ENCODE data around the gene PLET1. TPM values are rescaled to one million over a fixed set of nuclear protein-coding genes. Genes with fewer than 3 reads are reported as not detected.

The PLET1 gene
- total RNA-seq, 4 donors from 2014 or later: not detected

GRCh38 chr11:112226831-112227401, 33.7 kb downstream of the PLET1 start:
- H3K9me3 ChIP-seq: no peaks in the 10 kb centered on the region
- intact Hi-C loops (cut with DNase I; ENCODE audit: low total_unique reads): no loop called here
- H3K36me3 ChIP-seq: no peaks in the 10 kb centered on the region
- no peak for DNase-seq
- TF ChIP-seq POLR2A (IDR thresholded peaks at IDR 0.05) (no peak), CTCF (IDR thresholded peaks at IDR 0.05) (no peak)
- H3K4me1 ChIP-seq: no peaks in the 10 kb centered on the region
- no peaks in the 10 kb centered on the region for H3K27me3 ChIP-seq
- peak overlapping the region; percentile 77 to 78 for H3K4me3 ChIP-seq
- peak overlapping the region; percentile 95 to 96 for H3K27ac ChIP-seq

GRCh38 chr11:112226062-112226830, 34.4 kb downstream of the PLET1 start, which contains the start of gene PTS:
PTS (plus strand) TSS chr11:112226428; CDS start chr11:112226444, 16 bp downstream.
- H3K4me1 ChIP-seq: no peaks in the 10 kb centered on the region
- H3K4me3 ChIP-seq: peak within 1 kb of the TSS; percentile 77 to 78
- peak; percentile 86 to 88 for DNase-seq
- no peaks in the 10 kb centered on the region for H3K9me3 ChIP-seq
- H3K36me3 ChIP-seq: no peaks in the 10 kb centered on the region
- intact Hi-C loops (cut with DNase I; ENCODE audit: low total_unique reads): no loop called here
- H3K27ac ChIP-seq: peak within 1 kb of the TSS; percentile 95 to 96
- TF ChIP-seq POLR2A (IDR thresholded peaks at IDR 0.05): peak; percentile 80 to 98
- no peak for TF ChIP-seq CTCF (IDR thresholded peaks at IDR 0.05)
- no peaks in the 10 kb centered on the region for H3K27me3 ChIP-seq

GRCh38 chr11:112225753-112226061, 35.0 kb downstream of the PLET1 start:
- TF ChIP-seq POLR2A (IDR thresholded peaks at IDR 0.05) (no peak), CTCF (IDR thresholded peaks at IDR 0.05) (no peak)
- Histone ChIP-seq H3K4me3 (peak overlapping the region; percentile 77 to 78), H3K27ac (peak overlapping the region; percentile 95 to 96), H3K36me3 (no peaks in the 10 kb centered on the region), H3K27me3 (no peaks in the 10 kb centered on the region), H3K9me3 (no peaks in the 10 kb centered on the region), H3K4me1 (no peaks in the 10 kb centered on the region)
- peak; percentile 82 to 83 for DNase-seq
- intact Hi-C loops (cut with DNase I; ENCODE audit: low total_unique reads): no loop called here

- intact Hi-C loops (cut with DNase I; ENCODE audit: low total_unique reads): no loop called here
- TF ChIP-seq CTCF (IDR thresholded peaks at IDR 0.05) (no peak), POLR2A (IDR thresholded peaks at IDR 0.05) (no peak)
- Histone ChIP-seq H3K9me3 (no peaks in the 10 kb centered on the region), H3K4me3 (no peak overlapping the region), H3K27ac (no peak overlapping the region), H3K27me3 (no peaks in the 10 kb centered on the region), H3K4me1 (no peaks in the 10 kb centered on the region), H3K36me3 (no peaks in the 10 kb centered on the region)
- DNase-seq: no peak
These were observed 36.7 kb downstream of the PLET1 start for GRCh38 chr11:112223754-112224532.

GRCh38 chr11:112223121-112223520, 37.5 kb downstream of the PLET1 start:
- Histone ChIP-seq H3K27me3 (no peaks in the 10 kb centered on the region), H3K9me3 (no peaks in the 10 kb centered on the region), H3K4me3 (no peak overlapping the region), H3K36me3 (no peaks in the 10 kb centered on the region), H3K27ac (no peak overlapping the region), H3K4me1 (no peaks in the 10 kb centered on the region)
- DNase-seq: no peak
- TF ChIP-seq POLR2A (IDR thresholded peaks at IDR 0.05) (no peak), CTCF (IDR thresholded peaks at IDR 0.05) (no peak)
- intact Hi-C loops (cut with DNase I; ENCODE audit: low total_unique reads): no loop called here
